Stimulated activated CD8-positive, alpha-beta memory T cell treated with anti-CD3 and anti-CD28 coated beads, Interleukin-2, amount 100 ng/mL, for 48 hours (primary cell): Measurements from ENCODE around the gene LYPLAL1.

Source experiments
- DNase-seq, 2 donors: peaks; one replicate each; pipeline ENCODE4 v3.0.0-alpha.2; 2020; ENCODE audit warnings: low read depth in 2 of 2

LYPLAL1 gene

GRCh38 chr1:219173758-219174459 lies at the start of gene LYPLAL1:
Gene LYPLAL1, plus strand, starts transcription at chr1:219173878. Its CDS starts 13 bp downstream, at chr1:219173891.
- peak; percentile 80 to 83 for DNase-seq

- no peak for DNase-seq
Observed at GRCh38 chr1:219124163-219124562, 49.5 kb upstream of the LYPLAL1 start.

GRCh38 chr1:219125342-219125741 lies 48.3 kb upstream of the LYPLAL1 start:
- no peak for DNase-seq

DNA sequence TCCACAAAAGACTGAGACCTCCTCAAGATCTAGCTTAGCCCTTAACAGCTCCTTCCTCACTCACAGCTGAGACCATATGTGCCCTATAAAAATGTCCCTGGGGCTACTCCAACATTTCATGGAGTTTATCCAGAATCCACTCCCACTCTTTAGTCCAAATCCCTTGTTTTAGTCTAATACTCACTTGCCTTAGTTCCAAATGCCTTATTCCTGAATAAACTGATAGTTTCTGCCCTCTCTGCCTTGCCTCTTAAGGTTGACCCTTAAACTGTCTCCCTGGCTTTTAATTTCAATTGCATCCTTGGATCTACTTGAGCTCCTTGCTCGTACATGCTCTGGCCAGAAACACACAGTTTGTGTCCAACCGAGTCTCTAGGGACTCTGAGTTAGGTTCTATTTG lies 47.3 kb upstream of the LYPLAL1 start:
- no peak for DNase-seq

- no peak for DNase-seq
Observed at GRCh38 chr1:219128957-219129356, 44.7 kb upstream of the LYPLAL1 start.

DNA sequence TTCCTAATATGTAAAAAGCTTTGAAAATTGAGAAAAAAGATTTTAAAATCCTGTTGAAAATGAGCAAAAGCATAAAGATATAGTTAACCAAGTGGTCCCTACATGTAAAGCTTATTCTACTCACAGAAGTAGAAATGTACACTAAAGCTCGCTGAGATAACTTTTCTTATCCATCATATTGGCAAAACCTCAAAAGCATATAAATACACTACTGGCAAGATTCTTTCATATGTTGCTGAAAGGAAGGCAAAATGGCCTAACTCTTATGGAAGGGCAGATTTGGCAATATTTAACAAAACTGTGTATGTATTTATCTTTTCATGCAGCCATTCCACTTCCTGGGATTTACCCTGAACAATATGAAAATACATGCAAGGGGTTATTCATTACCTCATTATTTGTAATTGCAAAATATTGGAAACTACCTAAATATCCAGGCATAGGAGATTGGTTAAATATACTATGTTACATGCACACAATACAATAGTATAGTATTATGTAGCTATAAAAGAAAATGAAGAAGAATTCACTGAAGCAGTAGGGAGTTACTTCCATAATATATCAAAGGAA lies 43.2 kb upstream of the LYPLAL1 start:
- no peak for DNase-seq

DNA sequence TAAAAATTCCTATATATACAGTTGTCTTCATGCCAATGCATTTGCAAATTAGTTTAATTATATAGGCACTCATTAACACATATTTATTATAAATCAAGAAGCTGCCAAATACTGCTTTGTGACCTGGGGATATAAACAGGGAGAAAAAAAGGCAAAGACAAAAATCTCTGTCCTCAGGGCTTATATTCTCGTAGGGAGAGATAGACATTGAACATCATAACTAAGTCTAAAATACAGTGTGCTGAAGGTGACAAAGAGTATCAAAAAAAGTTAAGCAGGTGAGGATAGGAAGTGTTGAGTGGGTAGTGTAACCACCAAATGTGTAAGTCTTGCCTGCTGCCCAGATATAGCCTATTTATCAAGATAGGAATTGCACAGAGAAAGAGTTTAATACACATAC lies 40.7 kb upstream of the LYPLAL1 start:
- no peak for DNase-seq

- DNase-seq: no peak
Observed at GRCh38 chr1:219138747-219139146, 34.9 kb upstream of the LYPLAL1 start.

- no peak for DNase-seq
Observed at GRCh38 chr1:219140303-219140877, 33.3 kb upstream of the LYPLAL1 start.

- no peak for DNase-seq
Observed at GRCh38 chr1:219143735-219144134, 29.9 kb upstream of the LYPLAL1 start.

DNA sequence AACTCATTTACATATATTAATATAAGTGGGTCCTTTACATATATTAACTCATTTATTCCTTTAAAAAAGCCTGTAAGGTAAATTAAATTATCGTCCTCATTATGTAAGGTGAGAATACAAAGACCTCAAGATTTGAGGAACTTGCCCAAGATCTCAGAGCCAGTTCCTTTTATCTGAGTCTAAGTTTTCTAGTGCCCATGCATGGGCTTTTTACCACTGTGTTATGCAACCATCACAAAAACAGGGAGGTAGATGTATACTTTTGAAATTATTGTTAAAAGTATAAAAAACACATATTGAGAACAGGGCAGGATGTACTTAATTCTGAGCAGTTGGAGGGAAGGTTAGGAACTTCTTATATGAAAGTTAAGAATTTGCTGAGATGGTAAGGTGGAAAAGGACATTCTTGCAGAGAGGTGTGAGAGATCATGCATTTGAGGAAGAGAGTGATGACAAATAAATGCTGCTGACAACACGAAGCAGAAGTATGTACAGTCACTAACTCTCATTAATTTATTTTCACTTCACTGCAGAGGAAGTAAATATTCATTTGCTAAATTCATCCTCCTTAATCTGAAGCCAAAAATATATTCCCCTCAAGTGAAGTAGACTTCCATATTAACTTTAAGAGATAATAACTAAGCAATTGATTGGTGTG lies 28.9 kb upstream of the LYPLAL1 start:
- no peak for DNase-seq

GRCh38 chr1:219147571-219148019 lies 26.1 kb upstream of the LYPLAL1 start:
- DNase-seq: no peak

GRCh38 chr1:219149009-219149577 lies 24.6 kb upstream of the LYPLAL1 start:
- no peak for DNase-seq

- DNase-seq: no peak
Observed at GRCh38 chr1:219149953-219150352, 23.7 kb upstream of the LYPLAL1 start.

DNA sequence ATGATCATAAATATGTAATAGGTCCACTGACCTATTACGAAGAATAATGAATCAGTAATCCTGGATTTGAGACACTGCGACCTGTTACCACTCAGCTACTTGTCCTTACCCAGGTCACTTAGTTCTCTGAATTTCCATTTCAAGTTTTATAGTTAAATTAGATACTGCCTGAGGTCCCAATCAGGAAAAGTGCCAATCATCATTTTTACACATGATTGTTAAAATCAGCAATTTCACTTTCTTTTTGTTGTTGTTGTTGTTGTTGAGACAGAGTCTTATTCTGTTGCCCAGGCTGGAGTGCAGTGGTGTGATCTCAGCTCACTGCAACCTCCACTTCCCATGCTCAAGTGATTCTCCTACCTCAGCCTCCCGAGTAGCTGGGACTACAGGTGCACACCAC lies 22.8 kb upstream of the LYPLAL1 start:
- no peak for DNase-seq

DNA sequence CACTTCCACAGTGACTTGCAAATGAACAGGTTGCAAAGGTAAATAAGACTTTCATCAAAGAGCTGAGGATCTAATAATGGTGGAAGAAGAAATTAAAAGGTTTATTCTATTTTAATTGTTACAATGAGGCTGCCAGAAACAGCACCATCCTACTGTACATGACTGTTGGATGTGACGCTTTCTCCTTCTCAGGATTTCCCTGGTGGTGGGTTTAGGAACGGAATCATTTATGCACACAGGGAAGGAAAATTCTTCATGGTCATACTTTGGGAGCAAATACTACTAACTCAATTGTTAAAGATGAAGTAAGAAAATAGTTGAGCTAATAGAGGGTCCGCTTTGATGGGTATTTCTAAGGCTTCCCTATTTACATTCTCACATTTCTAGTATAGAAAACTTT lies 22.2 kb upstream of the LYPLAL1 start:
- no peak for DNase-seq

GRCh38 chr1:219152751-219153150 lies 20.9 kb upstream of the LYPLAL1 start:
- DNase-seq: no peak

DNA sequence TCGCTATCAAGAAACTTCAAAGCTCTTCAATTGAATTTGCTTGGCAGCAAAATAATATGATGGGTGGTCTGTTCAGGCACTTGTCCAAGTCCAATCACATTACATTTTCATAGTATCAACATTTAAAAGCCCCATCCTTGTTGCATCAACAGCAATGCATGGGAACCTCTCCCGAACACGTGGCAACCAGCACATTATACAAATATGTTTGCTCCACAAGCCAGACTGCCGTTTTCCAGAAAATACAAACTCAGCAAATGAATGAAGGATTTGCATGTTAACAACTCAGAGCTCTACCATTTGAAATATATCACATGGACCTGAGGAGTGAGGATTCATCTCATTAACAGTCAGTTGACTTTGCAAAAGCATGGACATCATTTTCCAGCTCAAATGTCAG lies 20.0 kb upstream of the LYPLAL1 start:
- no peak for DNase-seq

GRCh38 chr1:219155135-219155534 lies 18.5 kb upstream of the LYPLAL1 start:
- DNase-seq: no peak

DNA sequence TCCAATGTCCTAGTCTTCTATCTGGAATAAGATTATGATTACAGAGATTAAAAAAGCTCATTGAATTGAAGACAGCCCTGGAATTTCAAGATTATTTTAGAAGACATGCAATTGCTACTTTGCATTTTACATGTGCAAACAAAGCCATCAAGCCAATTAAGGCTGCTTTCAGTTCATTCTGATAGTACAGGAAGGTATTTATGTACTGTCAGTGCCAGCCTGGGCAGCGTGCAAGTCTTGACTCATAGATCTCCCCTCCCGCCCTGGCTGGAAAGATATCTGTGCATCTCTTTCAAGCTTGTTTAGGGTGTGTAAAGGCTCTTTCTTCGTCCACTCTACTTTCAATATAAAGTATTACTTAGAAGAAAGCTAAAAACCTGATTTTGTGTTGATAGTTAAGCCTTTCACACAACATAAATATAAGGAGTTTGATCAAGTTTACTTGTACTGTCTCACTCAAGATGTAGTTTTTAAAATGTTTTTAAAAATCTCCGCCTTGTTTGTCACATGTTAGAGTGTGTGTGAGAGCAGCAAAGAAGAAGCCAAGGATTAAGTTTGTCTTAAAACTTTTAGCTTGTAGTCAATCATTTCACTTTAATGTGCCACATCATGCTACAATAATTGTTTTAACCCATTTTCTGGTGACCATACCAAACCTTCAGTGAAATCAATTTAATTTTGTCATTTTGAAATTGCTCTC lies 13.6 kb upstream of the LYPLAL1 start:
- no peak for DNase-seq

- no peak for DNase-seq
Observed at GRCh38 chr1:219160967-219161366, 12.7 kb upstream of the LYPLAL1 start.

DNA sequence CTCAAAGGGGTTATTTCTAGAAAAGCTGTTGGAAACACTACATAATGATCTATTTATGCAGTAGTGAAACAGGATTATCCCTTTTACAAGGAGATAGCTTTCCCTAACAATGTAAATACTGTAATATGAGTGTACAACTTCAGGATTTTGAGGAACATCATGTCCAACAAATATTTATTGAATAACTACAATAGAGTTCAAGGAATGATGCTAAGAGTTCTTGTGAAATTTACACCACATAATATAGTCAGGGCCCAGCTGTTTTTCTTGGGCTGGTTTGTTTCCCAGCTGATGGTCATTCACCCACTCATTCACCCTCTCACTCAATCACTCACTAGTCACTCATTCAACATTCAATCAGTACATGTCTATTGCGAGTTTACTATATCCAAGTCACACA lies 12.3 kb upstream of the LYPLAL1 start:
- DNase-seq: no peak
